ENCODE data around the gene RPIA.
"Not testable (repeated sequence)": the region's sequence is repeated elsewhere in the genome, so short reads cannot be mapped to it uniquely, and the experiment has no call there.

RPIA gene

DNA sequence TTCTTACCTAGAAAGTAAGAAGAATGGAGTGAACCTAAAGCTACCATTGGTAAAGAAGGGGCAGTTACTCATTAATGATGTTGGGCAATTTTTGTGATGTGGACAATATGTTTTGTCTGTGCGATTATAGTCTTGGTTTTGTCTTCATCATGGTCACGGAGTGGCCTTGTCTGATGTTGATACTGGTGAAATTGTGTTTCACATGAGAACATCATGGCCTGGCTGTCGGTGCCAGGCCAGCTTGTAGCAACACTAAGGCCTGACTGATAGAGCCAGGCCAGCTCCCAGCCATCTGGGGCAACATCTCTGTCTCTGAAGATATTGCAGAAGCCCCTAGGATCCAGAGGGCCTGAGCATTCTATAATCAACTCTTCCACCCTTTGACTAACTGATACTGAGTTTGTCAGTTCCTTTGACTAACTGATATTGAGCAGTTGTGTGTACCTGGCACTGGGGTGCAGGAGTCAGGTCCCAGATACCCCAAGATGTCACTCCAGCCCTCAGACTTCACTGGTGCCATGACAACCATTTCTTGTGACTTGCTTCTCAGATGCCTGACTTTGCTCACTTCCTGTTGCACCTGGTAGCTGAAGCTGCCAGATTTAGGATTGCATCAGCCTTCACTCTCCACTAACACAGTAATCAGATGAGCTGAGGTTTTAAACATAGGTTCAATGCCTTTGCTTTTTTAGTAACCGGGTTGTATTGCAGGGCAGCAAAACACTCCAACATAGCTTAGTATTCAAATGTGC is 62.5 kb downstream of the RPIA start:
- H3K27ac ChIP-seq: no peak overlapping the region
- TF ChIP-seq, protein P1, sequence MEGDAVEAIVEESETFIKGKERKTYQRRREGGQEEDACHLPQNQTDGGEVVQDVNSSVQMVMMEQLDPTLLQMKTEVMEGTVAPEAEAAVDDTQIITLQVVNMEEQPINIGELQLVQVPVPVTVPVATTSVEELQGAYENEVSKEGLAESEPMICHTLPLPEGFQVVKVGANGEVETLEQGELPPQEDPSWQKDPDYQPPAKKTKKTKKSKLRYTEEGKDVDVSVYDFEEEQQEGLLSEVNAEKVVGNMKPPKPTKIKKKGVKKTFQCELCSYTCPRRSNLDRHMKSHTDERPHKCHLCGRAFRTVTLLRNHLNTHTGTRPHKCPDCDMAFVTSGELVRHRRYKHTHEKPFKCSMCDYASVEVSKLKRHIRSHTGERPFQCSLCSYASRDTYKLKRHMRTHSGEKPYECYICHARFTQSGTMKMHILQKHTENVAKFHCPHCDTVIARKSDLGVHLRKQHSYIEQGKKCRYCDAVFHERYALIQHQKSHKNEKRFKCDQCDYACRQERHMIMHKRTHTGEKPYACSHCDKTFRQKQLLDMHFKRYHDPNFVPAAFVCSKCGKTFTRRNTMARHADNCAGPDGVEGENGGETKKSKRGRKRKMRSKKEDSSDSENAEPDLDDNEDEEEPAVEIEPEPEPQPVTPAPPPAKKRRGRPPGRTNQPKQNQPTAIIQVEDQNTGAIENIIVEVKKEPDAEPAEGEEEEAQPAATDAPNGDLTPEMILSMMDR (conservative IDR thresholded peaks at IDR 0.05): no peak

DNA sequence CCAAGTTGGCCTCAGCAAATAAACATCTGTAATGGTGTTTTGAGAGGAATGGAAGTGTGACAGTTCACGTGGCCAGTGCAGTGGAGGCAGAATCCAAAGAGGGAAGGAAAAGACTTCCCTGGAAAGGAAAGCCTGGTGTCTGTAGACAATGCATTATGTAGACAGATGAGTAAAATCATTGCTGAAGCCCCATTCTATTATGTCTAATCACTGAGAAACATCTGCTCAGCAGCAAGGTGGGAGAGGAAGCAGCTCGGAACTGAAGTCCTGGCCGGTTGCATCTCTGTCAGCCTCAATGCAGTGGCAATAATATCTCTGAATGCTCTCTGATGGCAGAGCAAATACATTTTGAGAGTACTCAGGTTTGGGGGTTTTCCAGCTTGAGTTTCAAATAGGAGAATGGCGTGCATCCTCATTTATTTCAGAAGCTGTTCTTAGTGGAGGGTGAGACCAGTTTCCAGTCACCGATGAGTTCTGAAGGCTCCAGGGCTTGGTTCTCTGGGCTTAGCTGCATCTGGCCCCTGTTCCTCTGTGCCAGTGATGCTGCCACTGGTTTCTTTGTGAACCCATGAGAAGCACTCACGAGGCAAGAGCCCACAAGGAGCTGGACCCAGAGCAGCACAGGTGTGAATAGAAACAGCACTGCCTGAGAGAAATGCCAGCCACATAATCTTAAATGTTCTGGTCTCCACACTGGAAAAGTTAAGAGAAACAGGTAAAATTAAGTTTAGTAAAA is 63.3 kb downstream of the RPIA start:
- TF ChIP-seq, protein P1 (conservative IDR thresholded peaks at IDR 0.05): no peak
- no peak overlapping the region for H3K27ac ChIP-seq

DNA sequence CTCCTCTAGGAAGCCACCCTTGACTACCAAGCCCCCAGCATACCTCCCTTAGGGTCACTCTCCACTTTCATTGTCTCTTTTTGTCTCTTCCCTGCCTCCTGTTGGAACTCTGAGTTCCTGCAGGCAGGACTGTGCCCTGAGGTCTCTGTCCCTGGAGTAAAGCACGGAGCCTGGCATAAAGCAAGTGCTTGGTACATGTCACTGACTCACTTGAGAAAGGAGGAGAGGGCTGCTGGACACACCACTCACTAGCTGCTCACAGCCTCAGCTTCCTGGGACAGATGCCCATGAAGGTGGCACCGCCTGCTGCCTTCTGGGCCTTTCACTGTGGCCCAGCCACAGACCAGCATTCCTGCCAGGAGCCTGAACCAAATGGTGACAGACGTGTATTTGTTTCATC is 64.4 kb downstream of the RPIA start:
- TF ChIP-seq, protein P1 (conservative IDR thresholded peaks at IDR 0.05): no peak
- no peak overlapping the region for H3K27ac ChIP-seq

DNA sequence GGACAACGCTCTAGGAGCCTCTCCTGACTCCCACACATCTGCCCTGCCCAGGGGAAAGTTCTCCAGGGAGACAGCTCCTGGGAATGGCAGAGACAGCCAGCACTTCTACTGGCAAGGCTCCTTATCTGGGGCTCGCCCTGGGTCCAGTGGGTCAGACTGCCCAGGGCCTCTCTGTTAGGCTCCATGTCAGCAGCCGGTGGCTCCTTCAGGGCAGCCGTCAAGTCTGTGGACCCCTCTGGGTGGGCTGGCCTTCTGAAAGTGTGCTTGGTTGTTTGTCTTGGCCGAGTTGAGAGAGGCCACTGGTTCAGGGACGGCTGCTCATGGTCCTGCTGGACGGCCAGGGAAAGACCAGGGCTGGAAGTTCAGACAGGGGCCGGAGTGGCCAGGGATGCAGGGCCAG is 65.6 kb downstream of the RPIA start:
- TF ChIP-seq, protein P1 (conservative IDR thresholded peaks at IDR 0.05): no peak
- no peak overlapping the region for H3K27ac ChIP-seq

DNA sequence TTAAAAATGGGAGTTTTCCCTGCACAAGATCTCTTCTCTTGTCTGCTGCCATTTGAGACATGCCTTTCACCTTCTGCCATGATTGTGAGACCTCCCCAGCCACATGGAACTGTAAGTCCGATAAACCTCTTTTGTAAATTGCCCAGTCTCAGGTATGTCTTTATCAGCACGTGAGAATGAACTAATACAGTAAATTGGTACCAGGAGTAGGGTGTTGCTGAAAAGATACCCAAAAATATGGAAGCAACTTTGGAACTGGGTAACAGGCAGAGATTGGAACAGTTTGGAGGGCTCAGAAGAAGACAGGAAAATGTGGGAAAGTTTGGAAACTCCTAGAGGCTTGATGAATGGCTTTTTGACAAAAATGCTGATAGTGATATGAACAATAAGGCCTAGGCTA is 67.2 kb downstream of the RPIA start:
- not testable (repeated sequence) for H3K27ac ChIP-seq

DNA sequence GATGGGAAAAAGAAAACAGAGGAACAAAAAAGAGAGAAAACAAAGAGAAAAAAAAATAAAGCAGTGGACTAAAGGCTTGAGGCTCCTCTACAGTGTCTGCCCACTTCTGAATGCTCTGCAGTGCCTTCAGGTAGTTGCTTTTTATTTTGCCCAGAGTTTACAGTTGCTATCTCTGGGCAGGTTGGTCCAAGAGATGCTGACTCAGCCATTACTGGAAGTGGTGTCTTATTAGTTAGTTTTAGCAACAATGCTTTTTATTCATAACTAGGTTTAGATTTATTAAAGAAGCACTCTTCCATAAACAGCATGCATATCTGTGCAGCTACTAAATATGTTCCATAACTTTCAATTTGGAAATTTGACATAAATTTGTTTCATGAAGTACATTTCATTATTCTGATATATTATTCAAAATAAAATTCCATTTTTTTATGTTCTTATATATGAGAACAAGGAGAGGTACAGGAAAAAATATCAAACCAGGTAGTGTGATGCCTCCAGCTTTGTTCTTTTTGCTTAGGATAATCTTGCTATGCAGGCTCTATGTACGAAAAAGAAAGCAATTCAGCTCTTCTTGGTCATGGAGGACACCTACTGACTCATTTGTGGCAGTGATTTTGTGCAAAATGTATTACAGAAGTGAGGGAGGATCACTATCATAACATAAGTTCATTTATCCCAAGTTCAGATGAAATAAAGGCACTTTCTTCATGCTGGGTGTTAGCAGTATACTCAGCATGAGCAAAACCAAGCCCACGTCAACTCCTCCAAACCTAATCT is 69.5 kb downstream of the RPIA start:
- H3K27ac ChIP-seq: no peak overlapping the region

DNA sequence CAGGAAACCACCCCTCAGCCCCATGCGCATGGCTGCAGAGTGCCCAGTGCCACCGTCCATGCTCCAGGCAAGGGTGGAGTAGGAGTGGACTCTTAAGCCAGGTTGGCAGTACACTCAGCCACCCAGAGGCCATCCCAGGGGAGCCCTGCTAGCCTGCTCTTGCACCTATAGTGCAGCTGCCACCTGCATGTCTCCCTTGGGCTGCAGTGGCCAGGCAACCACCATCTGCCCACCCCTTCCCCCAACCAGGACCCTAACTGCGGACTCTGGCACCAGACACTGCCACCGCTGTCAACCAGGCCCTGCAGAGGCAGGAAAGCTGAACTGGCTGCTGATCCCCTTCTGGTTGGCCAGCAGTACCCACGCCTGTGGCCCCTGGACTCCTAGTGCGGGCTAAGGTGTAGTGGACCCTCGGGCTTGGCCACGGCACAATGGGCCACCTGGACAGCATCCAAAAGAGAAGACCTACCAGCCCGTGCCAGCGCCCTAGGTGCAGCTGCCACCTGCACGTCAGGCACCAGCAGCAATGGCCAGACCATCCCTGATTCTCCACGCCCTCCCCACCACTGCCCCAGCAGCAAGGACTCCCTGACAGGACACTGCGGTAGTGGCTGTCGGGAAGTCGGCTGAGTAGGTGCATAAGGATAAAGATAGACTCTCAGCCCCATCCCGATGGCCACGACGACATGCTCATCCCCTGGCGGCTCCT is 72.8 kb downstream of the RPIA start:
- no peak overlapping the region for H3K27ac ChIP-seq
- TF ChIP-seq, protein P1 (conservative IDR thresholded peaks at IDR 0.05): no peak

More for the DNA sequence above, 69.5 kb downstream of the RPIA start:
- TF ChIP-seq, protein P1 (conservative IDR thresholded peaks at IDR 0.05): no peak

Measured in VCaP (cell line).